Kidney epithelial cell (primary cell): ENCODE results near the gene MPPED1. TPM values are rescaled to one million over a fixed set of nuclear protein-coding genes. Genes with fewer than 3 reads are reported as not detected.

ENCODE experiments used
- DNase-seq: peaks from one replicate; pipeline ENCODE4 v3.0.0-alpha.2; 2010; ENCODE audit warnings: low read depth
- H3K27me3 ChIP-seq: 2 replicates; pipeline ENCODE4 v1.6.0; 2011; ENCODE audit warnings: low read length; ENCODE audit not compliant: control insufficient read depth, insufficient read depth
- H3K36me3 ChIP-seq: 2 replicates; pipeline ENCODE4 v1.5.1; 2011; ENCODE audit warnings: low read length; ENCODE audit not compliant: control insufficient read depth, insufficient read depth
- H3K4me3 ChIP-seq: 2 replicates; pipeline ENCODE4 v1.5.1; 2011; ENCODE audit warnings: low read depth, mild to moderate bottlenecking, control low read depth, low read length
- CTCF ChIP-seq: IDR thresholded peaks from 2 replicates; pipeline ENCODE4 v1.5.1; 2011; ENCODE audit warnings: mild to moderate bottlenecking, moderate library complexity, low read length, control low read depth, inconsistent platforms; ENCODE audit not compliant: insufficient read depth, poor library complexity, severe bottlenecking
- total RNA-seq: library from RNA; depleted of rRNA; stranded (reverse); fragments of >200 nt; gene quantifications from 2 replicates; pipeline ENCODE4 v1.2.3, GENCODE V29; 2015

MPPED1 gene
- total RNA-seq, 1 donor from 2014 or later = not detected

- Histone ChIP-seq H3K27me3 (no peaks in the 10 kb centered on the region), H3K36me3 (no peaks in the 10 kb centered on the region), H3K4me3 (no peak overlapping the region)
- no peak for TF ChIP-seq CTCF
- DNase-seq = no peak
These were observed 98.7 kb downstream of the MPPED1 start for GRCh38 chr22:43510281-43511070.

- no peak for DNase-seq
- no peaks in the 10 kb centered on the region for H3K27me3 ChIP-seq
- no peak for TF ChIP-seq CTCF
- no peaks in the 10 kb centered on the region for H3K36me3 ChIP-seq
- no peak overlapping the region for H3K4me3 ChIP-seq
These were observed 99.6 kb downstream of the MPPED1 start for GRCh38 chr22:43511276-43511910.

- Histone ChIP-seq H3K4me3 (no peak overlapping the region), H3K27me3 (no peaks in the 10 kb centered on the region)
- no peak for TF ChIP-seq CTCF
These were observed 100.5 kb downstream of the MPPED1 start for GRCh38 chr22:43512279-43512678.

GRCh38 chr22:43514476-43515157 is 102.8 kb downstream of the MPPED1 start:
- TF ChIP-seq CTCF = no peak
- Histone ChIP-seq H3K36me3 (no peaks in the 10 kb centered on the region), H3K27me3 (no peaks in the 10 kb centered on the region), H3K4me3 (no peak overlapping the region)
- no peak for DNase-seq

More at GRCh38 chr22:43512279-43512678, 100.5 kb downstream of the MPPED1 start:
- DNase-seq = no peak
- no peaks in the 10 kb centered on the region for H3K36me3 ChIP-seq

- Histone ChIP-seq H3K27me3 (no peaks in the 10 kb centered on the region), H3K36me3 (no peaks in the 10 kb centered on the region), H3K4me3 (no peak overlapping the region)
- no peak for DNase-seq
- TF ChIP-seq CTCF = no peak
These were observed 103.6 kb downstream of the MPPED1 start for GRCh38 chr22:43515411-43515810.
